Endodermal cell (in vitro differentiated cells): Measurements from ENCODE around the gene TMEM108. TPM values are rescaled to one million over a fixed set of nuclear protein-coding genes. Genes with fewer than 3 reads are reported as not detected.

Experiments used
- DNase-seq: peaks from one replicate; pipeline ENCODE4 v3.0.0-alpha.2; 2017
- H3K27ac ChIP-seq: 2 replicates; pipeline ENCODE4 v1.5.1; 2013; ENCODE audit warnings: mild to moderate bottlenecking, low read depth, low read length, moderate library complexity
- H3K27me3 ChIP-seq: 2 replicates; pipeline ENCODE4 v1.6.1; 2013; ENCODE audit warnings: mild to moderate bottlenecking, low read length, moderate library complexity; ENCODE audit not compliant: insufficient read depth, control insufficient read depth, poor library complexity, severe bottlenecking
- H3K36me3 ChIP-seq: 2 replicates; pipeline ENCODE4 v1.7.0; 2013; ENCODE audit warnings: mild to moderate bottlenecking, low read length, moderate library complexity; ENCODE audit not compliant: control insufficient read depth, insufficient read depth
- H3K4me1 ChIP-seq: one replicate; pipeline ENCODE4 v1.7.0; 2013; ENCODE audit warnings: low read length; ENCODE audit not compliant: control insufficient read depth, insufficient read depth
- H3K4me3 ChIP-seq: 2 replicates; pipeline ENCODE4 v1.5.1; 2013; ENCODE audit warnings: mild to moderate bottlenecking, low read length, moderate library complexity
- H3K9ac ChIP-seq: 2 replicates; pipeline ENCODE4 v1.6.1; 2013; ENCODE audit warnings: mild to moderate bottlenecking, low read length, moderate library complexity; ENCODE audit not compliant: poor library complexity, severe bottlenecking; ENCODE audit errors: extremely low read depth
- H3K9me3 ChIP-seq: 2 replicates; pipeline ENCODE4 v1.6.1; 2013; ENCODE audit warnings: mild to moderate bottlenecking, low read length, moderate library complexity; ENCODE audit not compliant: control insufficient read depth
- H3K27ac Mint-ChIP-seq: 2 replicates; pipeline ENCODE4 v1.8.0; 2020; ENCODE audit warnings: mixed read lengths
- H3K27me3 Mint-ChIP-seq: 2 replicates; pipeline ENCODE4 v1.8.0; 2021; ENCODE audit warnings: mild to moderate bottlenecking, mixed read lengths; ENCODE audit not compliant: insufficient read depth
- H3K36me3 Mint-ChIP-seq: 2 replicates; pipeline ENCODE4 v1.8.0; 2020; ENCODE audit warnings: low read depth, mixed read lengths
- H3K4me1 Mint-ChIP-seq: 2 replicates; pipeline ENCODE4 v1.8.0; 2020; ENCODE audit warnings: mixed read lengths
- H3K4me3 Mint-ChIP-seq: 2 replicates; pipeline ENCODE4 v1.8.0; 2020; ENCODE audit warnings: mild to moderate bottlenecking, moderate library complexity, mixed read lengths
- H3K9me3 Mint-ChIP-seq: 2 replicates; pipeline ENCODE4 v1.8.0; 2020; ENCODE audit warnings: mild to moderate bottlenecking, mixed read lengths
- WGBS, 2 experiments: methylation state at CpG; one replicate each; pipeline versions ENCODE4 v1.1.5 to v1.1.7; 2013; ENCODE audit warnings: missing lambda C conversion rate in 2 of 2, mixed read lengths in 1 of 2; ENCODE audit not compliant: insufficient coverage in 1 of 2, insufficient read length in 1 of 2; 5-methylcytosine and 5-hydroxymethylcytosine counted together
- total RNA-seq, 2 donors: library from RNA; stranded (reverse); fragmentation: NEBNext Ultra II Directional in 1 of 2; extraction: Animal tissue kit (Norgen Biotek cat#: 25700) in 1 of 2; gene quantifications; 2 replicates in 1 of 2; 3 replicates in 1 of 2; pipeline ENCODE4 v1.2.1, GENCODE V29; 2021
- TF ChIP-seq, protein P1 (sequence below): fragments of 200-600 bp; sonication (generic); conservative IDR thresholded peaks from 2 replicates; pipeline ENCODE4 v1.5.0; 2021; ENCODE audit warnings: antibody characterized with exemption, mild to moderate bottlenecking

TMEM108 gene
- total RNA-seq, 2 donors from 2014 or later: 4.8 to 7.9 TPM

DNA sequence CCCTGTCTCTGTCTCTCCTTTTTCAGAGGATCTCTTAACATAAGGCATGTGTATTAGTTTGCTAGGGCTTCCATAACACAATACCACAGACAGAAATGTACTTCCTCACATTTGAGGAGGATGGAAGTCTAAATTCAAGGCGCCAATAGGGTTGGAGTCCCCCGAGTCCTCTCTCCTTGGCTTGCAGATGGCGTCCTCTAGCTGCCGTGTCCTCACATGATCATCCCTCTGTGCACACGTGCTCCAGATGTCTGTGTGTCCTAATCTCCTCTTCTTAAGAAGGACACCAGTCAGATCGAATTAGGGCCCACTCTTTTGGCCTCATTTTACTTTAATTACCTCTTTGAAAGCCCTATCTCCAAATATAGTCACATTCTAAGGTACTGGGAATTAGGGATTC lies 338.6 kb downstream of the TMEM108 start:
- Mint-ChIP-seq H3K27me3 (no peaks in the 10 kb centered on the region), H3K9me3 (no peaks in the 10 kb centered on the region), H3K4me1 (peaks cover 44% of the 10 kb centered on the region), H3K36me3 (no peaks in the 10 kb centered on the region), H3K27ac (no peak overlapping the region), H3K4me3 (no peak overlapping the region)
- TF ChIP-seq, protein P1, sequence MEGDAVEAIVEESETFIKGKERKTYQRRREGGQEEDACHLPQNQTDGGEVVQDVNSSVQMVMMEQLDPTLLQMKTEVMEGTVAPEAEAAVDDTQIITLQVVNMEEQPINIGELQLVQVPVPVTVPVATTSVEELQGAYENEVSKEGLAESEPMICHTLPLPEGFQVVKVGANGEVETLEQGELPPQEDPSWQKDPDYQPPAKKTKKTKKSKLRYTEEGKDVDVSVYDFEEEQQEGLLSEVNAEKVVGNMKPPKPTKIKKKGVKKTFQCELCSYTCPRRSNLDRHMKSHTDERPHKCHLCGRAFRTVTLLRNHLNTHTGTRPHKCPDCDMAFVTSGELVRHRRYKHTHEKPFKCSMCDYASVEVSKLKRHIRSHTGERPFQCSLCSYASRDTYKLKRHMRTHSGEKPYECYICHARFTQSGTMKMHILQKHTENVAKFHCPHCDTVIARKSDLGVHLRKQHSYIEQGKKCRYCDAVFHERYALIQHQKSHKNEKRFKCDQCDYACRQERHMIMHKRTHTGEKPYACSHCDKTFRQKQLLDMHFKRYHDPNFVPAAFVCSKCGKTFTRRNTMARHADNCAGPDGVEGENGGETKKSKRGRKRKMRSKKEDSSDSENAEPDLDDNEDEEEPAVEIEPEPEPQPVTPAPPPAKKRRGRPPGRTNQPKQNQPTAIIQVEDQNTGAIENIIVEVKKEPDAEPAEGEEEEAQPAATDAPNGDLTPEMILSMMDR: peak; percentile 50
- Histone ChIP-seq H3K4me1 (peaks cover 12% of the 10 kb centered on the region), H3K27me3 (no peaks in the 10 kb centered on the region), H3K4me3 (no peak overlapping the region), H3K9ac (no peak overlapping the region), H3K9me3 (no peaks in the 10 kb centered on the region), H3K36me3 (no peaks in the 10 kb centered on the region), H3K27ac (no peak overlapping the region)
- WGBS, 2 experiments: 85% methylated on average over 5 to 6 of the region's 6 CpGs
- no peak for DNase-seq

DNA sequence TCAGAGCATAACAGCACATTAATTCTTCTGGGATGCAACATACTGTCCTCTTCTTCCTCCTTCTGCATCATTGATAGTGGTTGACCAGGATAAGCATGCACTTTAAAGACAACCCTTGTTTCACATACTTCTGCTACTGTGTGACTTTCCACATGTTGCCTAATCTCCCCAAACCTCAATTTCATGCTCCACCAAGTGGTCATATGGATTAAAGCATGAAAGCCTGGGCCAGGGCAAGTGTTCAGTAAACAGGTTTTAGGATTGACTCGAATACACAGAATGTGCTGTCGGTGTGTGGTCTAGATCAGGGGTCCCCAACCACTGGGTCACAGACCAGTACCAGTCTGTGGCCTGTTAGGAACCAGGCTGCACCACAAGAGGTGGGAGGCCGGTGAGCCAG lies 339.2 kb downstream of the TMEM108 start:
- no peaks in the 10 kb centered on the region for H3K27me3 ChIP-seq
- WGBS, 2 experiments: 88 to 95% methylated on average over 2 to 3 of the region's 3 CpGs
- H3K9me3 ChIP-seq: no peaks in the 10 kb centered on the region
- H3K36me3 ChIP-seq: no peaks in the 10 kb centered on the region
- Mint-ChIP-seq H3K4me1 (peaks cover 42% of the 10 kb centered on the region), H3K9me3 (no peaks in the 10 kb centered on the region), H3K36me3 (no peaks in the 10 kb centered on the region), H3K4me3 (no peak overlapping the region), H3K27ac (no peak overlapping the region), H3K27me3 (no peaks in the 10 kb centered on the region)
- H3K27ac ChIP-seq: no peak overlapping the region
- no peak overlapping the region for H3K4me3 ChIP-seq
- H3K4me1 ChIP-seq: peaks cover 16% of the 10 kb centered on the region
- H3K9ac ChIP-seq: no peak overlapping the region
- DNase-seq: peak; percentile 67
- TF ChIP-seq, protein P1: peak; percentile 67

DNA sequence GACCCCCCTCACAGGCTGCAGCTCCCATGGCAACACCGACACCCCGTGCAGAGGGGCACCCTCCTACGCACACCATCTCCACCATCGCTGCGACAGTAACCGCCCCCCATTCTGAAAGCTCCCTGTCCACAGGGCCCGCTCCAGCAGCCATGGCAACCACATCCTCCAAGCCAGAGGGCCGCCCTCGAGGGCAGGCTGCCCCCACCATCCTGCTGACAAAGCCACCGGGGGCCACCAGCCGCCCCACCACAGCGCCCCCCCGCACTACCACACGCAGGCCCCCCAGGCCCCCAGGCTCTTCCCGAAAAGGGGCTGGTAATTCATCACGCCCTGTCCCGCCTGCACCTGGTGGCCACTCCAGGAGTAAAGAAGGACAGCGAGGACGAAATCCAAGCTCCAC lies 341.7 kb downstream of the TMEM108 start:
- no peak overlapping the region for H3K4me3 ChIP-seq

More for the DNA sequence above, 341.7 kb downstream of the TMEM108 start:
- H3K27me3 ChIP-seq: no peaks in the 10 kb centered on the region
- no peak for DNase-seq
- no peak overlapping the region for H3K27ac Mint-ChIP-seq
- no peak overlapping the region for H3K9ac ChIP-seq
- no peaks in the 10 kb centered on the region for H3K36me3 ChIP-seq
- H3K27me3 Mint-ChIP-seq: no peaks in the 10 kb centered on the region
- no peaks in the 10 kb centered on the region for H3K9me3 Mint-ChIP-seq
- no peaks in the 10 kb centered on the region for H3K36me3 Mint-ChIP-seq
- H3K27ac ChIP-seq: no peak overlapping the region
- WGBS, 2 experiments: 94 to 99% methylated on average over 15 to 19 of the region's 19 CpGs
- H3K4me1 Mint-ChIP-seq: peaks cover 34% of the 10 kb centered on the region
- peaks cover 16% of the 10 kb centered on the region for H3K4me1 ChIP-seq
- TF ChIP-seq, protein P1: no peak
- no peaks in the 10 kb centered on the region for H3K9me3 ChIP-seq
- H3K4me3 Mint-ChIP-seq: no peak overlapping the region
